ENCODE results near the gene AQP9. TPM values are rescaled to one million over a fixed set of nuclear protein-coding genes. Genes with fewer than 3 reads are reported as not detected.
"Not testable (repeated sequence)": the region's sequence is repeated elsewhere in the genome, so short reads cannot be mapped to it uniquely, and the experiment has no call there.

The AQP9 gene
- total RNA-seq, 1 donor from 2014 or later = not detected

GRCh38 chr15:58189148-58189811 is 51.1 kb downstream of the AQP9 start:
- TF ChIP-seq, protein P1, sequence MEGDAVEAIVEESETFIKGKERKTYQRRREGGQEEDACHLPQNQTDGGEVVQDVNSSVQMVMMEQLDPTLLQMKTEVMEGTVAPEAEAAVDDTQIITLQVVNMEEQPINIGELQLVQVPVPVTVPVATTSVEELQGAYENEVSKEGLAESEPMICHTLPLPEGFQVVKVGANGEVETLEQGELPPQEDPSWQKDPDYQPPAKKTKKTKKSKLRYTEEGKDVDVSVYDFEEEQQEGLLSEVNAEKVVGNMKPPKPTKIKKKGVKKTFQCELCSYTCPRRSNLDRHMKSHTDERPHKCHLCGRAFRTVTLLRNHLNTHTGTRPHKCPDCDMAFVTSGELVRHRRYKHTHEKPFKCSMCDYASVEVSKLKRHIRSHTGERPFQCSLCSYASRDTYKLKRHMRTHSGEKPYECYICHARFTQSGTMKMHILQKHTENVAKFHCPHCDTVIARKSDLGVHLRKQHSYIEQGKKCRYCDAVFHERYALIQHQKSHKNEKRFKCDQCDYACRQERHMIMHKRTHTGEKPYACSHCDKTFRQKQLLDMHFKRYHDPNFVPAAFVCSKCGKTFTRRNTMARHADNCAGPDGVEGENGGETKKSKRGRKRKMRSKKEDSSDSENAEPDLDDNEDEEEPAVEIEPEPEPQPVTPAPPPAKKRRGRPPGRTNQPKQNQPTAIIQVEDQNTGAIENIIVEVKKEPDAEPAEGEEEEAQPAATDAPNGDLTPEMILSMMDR (conservative IDR thresholded peaks at IDR 0.05) = no peak
- Mint-ChIP-seq H3K4me3 (no peak overlapping the region), H3K27ac (ENCODE audit: unreplicated experiment) (no peak overlapping the region), H3K36me3 (ENCODE audit: low read depth) (no peaks in the 10 kb centered on the region), H3K9me3 (no peaks in the 10 kb centered on the region), H3K4me1 (no peaks in the 10 kb centered on the region), H3K27me3 (ENCODE audit: low read depth) (peaks cover 11% of the 10 kb centered on the region)
- DNase-seq (ENCODE audit: low read depth, low spot score) = no peak

DNA sequence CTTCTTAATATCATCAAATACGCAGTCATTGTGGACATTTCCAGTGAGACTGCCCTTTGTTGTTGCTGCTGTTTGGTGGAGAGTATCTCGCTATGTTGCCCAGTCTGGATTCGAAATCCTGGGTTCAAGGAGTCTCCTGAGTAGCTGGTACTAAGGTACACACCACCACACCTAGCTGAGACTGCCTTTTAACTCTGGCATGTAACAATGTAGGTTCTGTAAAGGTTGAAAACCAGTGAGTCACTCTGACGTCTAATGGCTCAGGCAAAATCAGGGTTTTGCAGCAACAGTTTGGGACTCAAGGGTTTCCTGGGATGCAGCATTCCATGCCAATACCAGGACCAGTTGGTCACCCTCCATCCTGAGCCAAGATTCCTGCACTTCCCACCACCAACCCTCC is 52.2 kb downstream of the AQP9 start:
- peaks cover 2% of the 10 kb centered on the region for H3K36me3 Mint-ChIP-seq (ENCODE audit: low read depth)

DNA sequence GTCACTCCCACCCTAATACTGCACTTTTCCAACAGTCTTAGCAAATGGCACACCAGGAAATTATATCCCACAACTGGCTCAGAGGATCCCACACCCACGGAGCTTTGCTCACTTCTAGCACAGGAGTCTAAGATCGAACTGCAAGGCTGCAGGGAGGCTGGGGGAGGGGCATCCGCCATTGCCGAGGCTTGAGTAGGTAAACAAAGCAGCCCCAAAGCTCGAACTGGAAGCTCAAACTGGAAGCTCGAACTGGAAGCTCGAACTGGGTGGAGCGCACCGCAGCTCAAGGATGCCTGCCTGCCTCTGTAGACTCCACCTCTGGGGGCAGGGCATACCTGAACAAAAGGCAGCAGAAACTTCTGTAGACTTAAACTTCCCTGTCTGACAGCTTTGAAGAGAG is 55.5 kb downstream of the AQP9 start:
- H3K4me1 Mint-ChIP-seq; DNase-seq (ENCODE audit: low read depth, low spot score); H3K27ac Mint-ChIP-seq (ENCODE audit: unreplicated experiment): not testable (repeated sequence)

More for the DNA sequence above, 52.2 kb downstream of the AQP9 start:
- H3K27me3 Mint-ChIP-seq (ENCODE audit: low read depth) = peaks cover 5% of the 10 kb centered on the region
- no peak overlapping the region for H3K27ac Mint-ChIP-seq (ENCODE audit: unreplicated experiment)
- DNase-seq (ENCODE audit: low read depth, low spot score) = no peak
- H3K4me3 Mint-ChIP-seq = no peak overlapping the region
- H3K9me3 Mint-ChIP-seq = peaks cover 2% of the 10 kb centered on the region
- H3K4me1 Mint-ChIP-seq = no peaks in the 10 kb centered on the region
- TF ChIP-seq, protein P1 (conservative IDR thresholded peaks at IDR 0.05) = no peak

DNA sequence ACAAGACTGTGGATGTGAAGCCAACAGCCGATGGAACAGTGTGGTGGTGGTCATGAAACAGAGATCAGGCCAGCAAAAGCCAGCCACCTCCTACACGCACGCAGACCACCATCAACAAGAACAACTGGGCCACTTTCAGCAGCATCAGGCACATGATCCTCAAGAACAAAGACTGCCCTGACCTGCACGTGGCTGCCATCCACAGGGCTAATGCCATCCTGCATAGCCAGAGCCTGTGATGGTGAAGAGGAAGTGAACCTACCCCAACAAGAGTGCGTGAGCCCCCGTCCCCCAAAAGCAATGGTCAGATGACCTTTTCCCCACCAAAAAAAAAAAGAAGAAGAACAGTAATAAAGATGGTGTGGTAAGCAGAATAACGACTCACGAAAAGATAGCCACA is 62.6 kb downstream of the AQP9 start:
- Mint-ChIP-seq H3K9me3 (peaks cover 5% of the 10 kb centered on the region), H3K4me1 (no peaks in the 10 kb centered on the region), H3K27ac (ENCODE audit: unreplicated experiment) (no peak overlapping the region), H3K36me3 (ENCODE audit: low read depth) (no peaks in the 10 kb centered on the region), H3K27me3 (ENCODE audit: low read depth) (no peaks in the 10 kb centered on the region), H3K4me3 (no peak overlapping the region)
- TF ChIP-seq, protein P1 (conservative IDR thresholded peaks at IDR 0.05) = no peak
- no peak for DNase-seq (ENCODE audit: low read depth, low spot score)

More for the DNA sequence above, 55.5 kb downstream of the AQP9 start:
- not testable (repeated sequence) for H3K9me3 Mint-ChIP-seq; H3K27me3 Mint-ChIP-seq (ENCODE audit: low read depth); H3K4me3 Mint-ChIP-seq; H3K36me3 Mint-ChIP-seq (ENCODE audit: low read depth)

GRCh38 chr15:58201516-58201915 is 63.3 kb downstream of the AQP9 start:
- no peak overlapping the region for H3K27ac Mint-ChIP-seq (ENCODE audit: unreplicated experiment)
- DNase-seq (ENCODE audit: low read depth, low spot score) = no peak
- TF ChIP-seq, protein P1 (conservative IDR thresholded peaks at IDR 0.05) = no peak
- H3K4me1 Mint-ChIP-seq = no peaks in the 10 kb centered on the region
- no peaks in the 10 kb centered on the region for H3K9me3 Mint-ChIP-seq
- no peaks in the 10 kb centered on the region for H3K27me3 Mint-ChIP-seq (ENCODE audit: low read depth)
- H3K36me3 Mint-ChIP-seq (ENCODE audit: low read depth) = no peaks in the 10 kb centered on the region
- H3K4me3 Mint-ChIP-seq = no peak overlapping the region

- no peak overlapping the region for H3K4me3 Mint-ChIP-seq
- no peaks in the 10 kb centered on the region for H3K4me1 Mint-ChIP-seq
- H3K27ac Mint-ChIP-seq (ENCODE audit: unreplicated experiment) = no peak overlapping the region
Observed at GRCh38 chr15:58203537-58203936, 65.4 kb downstream of the AQP9 start.

More at GRCh38 chr15:58203537-58203936, 65.4 kb downstream of the AQP9 start:
- DNase-seq (ENCODE audit: low read depth, low spot score) = no peak
- H3K36me3 Mint-ChIP-seq (ENCODE audit: low read depth) = no peaks in the 10 kb centered on the region
- H3K27me3 Mint-ChIP-seq (ENCODE audit: low read depth) = no peaks in the 10 kb centered on the region
- H3K9me3 Mint-ChIP-seq = peaks cover 3% of the 10 kb centered on the region
- TF ChIP-seq, protein P1 (conservative IDR thresholded peaks at IDR 0.05) = no peak
